HG03457 (cell line): Measurements from ENCODE around the gene PLCXD1.
"Not testable (repeated sequence)": the region's sequence is repeated elsewhere in the genome, so short reads cannot be mapped to it uniquely, and the experiment has no call there.

Source experiments
- ATAC-seq: cut with Tn5 transposase; IDR thresholded peaks from one replicate; pipeline ENCODE4 v1.9.1; 2021; ENCODE audit warnings: moderate number of reproducible peaks; ENCODE audit not compliant: unreplicated experiment

Gene PLCXD1

GRCh38 chrX:291411-291901 lies 10.3 kb downstream of the PLCXD1 start:
- no peak for ATAC-seq

DNA sequence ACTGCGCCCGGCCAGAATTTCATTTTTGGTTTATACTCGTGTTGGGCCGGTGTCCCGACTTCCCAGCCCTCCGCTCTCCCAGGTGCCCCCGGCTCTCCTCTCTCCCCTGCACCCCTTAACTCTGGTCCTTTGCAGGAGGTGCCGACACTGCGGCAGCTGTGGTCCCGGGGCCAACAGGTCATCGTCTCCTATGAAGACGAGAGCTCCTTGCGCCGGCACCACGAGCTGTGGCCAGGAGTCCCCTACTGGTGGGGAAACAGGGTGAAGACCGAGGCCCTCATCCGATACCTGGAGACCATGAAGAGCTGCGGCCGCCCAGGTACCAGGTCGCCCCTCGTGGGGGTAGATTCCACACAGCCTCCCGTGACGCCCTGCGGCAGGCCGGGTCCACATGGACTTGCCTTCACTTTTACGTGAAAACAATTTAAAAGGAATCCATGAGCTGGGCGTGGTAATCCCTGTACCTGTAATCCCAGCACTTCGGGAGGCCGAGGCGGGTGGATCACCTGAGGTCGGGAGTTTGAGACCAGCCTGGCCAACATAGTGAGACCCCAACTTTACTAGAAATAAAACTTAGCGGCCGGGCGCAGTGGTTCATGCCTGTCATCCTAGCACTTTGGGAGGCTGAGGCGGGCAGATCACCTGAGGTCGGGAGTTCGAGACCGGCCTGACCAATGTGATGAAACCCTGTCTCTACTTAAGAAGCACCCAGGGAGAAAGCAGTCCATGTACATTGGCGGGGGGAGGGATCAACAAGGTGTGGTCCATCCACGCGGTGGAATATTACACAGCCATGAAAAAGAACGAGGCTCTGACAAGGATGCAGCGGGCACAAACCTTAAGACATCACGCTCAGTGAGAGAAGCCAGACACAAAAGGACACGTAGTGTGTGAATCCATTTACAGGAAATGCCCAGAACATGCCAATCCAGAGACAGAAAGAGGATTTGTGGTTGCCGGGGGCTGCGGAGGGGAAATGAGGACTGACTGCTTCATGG lies 12.0 kb downstream of the PLCXD1 start:
- no peak for ATAC-seq

DNA sequence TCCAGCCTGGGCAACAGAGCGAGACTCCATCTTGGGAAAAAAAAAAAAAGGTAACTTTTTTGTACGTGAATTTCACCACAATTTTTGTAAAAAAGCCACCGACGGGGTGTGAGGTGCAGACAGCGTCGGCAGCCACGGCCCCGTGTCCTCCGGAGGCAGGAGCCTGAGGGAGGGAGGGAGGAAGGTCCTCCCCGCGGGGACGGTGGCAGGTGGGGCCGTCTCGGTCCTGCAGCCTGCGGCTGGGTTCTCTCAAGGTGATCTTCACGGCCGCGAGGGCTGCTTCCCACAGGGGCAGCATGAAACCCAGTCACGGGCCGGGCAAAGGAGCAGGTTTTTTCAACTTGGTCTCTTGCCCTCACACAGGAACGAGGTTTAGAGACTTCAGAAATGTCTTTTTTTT lies 14.0 kb downstream of the PLCXD1 start:
- no peak for ATAC-seq

DNA sequence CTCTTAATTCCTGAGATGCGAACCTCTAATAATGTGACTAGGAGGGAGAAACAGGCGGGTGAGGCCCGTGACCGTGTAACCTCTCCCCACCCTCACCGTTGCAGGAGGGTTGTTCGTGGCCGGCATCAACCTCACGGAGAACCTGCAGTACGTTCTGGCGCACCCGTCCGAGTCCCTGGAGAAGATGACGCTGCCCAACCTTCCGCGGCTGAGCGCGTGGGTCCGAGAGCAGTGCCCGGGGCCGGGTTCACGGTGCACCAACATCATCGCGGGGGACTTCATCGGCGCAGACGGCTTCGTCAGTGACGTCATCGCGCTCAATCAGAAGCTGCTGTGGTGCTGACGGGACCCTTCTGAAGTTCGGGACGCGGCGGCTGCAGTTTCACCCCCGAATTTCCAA lies 17.8 kb downstream of the PLCXD1 start:
- no peak for ATAC-seq

- no peak for ATAC-seq
Measured at GRCh38 chrX:300334-300733, 19.2 kb downstream of the PLCXD1 start.

GRCh38 chrX:302975-303374 lies 21.8 kb downstream of the PLCXD1 start:
- no peak for ATAC-seq

DNA sequence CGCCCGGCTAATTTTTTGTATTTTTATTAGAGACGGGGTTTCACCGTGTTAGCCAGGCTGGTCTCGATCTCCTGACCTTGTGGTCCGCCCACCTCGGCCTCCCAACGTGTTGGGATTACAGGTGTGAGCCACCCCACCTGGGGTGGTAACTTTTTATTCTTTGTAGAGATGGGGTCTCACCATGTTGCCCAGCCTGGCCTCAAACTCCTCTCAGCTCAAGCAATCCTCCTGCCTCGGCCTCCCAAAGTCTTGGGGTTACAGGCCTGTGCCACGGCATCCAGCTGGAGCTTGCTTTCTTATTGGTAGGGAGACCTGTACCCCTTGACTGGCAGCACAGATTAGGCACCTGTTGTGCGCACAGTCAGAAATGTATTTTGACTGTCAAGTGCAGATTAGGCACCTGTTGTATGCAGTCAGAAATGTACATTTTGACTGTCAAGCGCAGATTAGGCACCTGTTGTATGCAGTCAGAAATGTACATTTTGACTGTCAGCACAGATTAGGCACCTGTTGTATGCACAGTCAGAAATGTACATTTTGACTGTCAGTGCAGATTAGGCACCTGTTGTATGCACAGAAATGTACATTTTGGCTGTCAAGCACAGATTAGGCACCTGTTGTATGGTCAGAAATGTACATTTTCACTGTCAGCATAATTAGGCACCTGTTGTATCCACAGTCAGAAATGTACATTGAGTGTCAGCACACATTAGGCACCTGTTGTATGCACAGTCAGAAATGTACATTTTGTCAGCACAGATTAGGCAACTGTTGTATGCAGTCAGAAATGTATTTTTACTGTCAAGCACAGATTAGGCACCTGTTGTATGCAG lies 24.8 kb downstream of the PLCXD1 start:
- not testable (repeated sequence) for ATAC-seq

DNA sequence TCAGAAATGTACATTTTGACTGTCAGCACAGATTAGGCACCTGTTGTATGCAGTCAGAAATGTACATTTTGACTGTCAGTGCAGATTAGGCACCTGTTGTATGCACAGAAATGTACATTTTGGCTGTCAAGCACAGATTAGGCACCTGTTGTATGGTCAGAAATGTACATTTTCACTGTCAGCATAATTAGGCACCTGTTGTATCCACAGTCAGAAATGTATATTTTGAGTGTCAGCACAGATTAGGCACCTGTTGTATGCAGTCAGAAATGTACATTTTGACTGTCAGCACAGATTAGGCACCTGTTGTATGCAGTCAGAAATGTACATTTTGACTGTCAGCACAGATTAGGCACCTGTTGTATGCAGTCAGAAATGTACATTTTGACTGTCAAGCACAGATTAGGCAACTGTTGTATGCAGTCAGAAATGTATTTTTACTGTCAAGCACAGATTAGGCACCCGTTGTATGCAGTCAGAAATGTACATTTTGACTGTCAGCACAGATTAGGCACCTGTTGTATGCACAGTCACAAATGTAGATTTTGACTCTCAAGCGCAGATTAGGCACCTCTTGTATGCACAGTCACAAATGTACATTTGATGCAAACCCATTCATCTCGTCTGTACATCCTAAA lies 25.6 kb downstream of the PLCXD1 start:
- ATAC-seq = not testable (repeated sequence)

- ATAC-seq = no peak
Measured at GRCh38 chrX:307261-308111, 26.3 kb downstream of the PLCXD1 start.

- no peak for ATAC-seq
Measured at GRCh38 chrX:308821-309520, 27.8 kb downstream of the PLCXD1 start.

DNA sequence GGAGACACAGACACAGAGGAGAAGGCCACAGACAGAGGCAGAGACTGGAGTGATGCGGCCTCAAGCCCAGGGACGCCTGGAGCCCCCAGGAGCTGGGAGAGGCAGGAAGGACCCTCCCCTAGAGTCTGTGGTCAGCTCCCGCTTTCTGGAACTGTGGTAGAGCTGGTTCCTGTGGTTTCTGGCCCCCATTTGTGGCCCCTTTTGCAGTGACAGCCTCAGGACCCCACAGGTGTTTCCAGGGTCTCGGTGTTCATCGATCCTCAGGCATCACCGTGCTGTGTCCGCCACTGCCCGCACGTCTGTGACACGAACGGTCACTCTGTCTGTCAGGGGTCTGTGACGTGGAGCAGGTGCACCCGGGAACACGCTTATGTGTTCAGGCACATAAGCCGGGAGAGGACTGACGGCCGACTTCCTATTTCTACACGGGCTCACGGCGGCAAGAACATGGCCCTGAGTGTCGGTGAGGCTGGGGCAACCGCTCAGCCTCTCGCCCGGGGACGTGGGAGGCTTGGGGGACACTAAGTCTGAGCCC lies 29.5 kb downstream of the PLCXD1 start:
- no peak for ATAC-seq

GRCh38 chrX:311156-312129 lies 30.3 kb downstream of the PLCXD1 start:
- no peak for ATAC-seq

DNA sequence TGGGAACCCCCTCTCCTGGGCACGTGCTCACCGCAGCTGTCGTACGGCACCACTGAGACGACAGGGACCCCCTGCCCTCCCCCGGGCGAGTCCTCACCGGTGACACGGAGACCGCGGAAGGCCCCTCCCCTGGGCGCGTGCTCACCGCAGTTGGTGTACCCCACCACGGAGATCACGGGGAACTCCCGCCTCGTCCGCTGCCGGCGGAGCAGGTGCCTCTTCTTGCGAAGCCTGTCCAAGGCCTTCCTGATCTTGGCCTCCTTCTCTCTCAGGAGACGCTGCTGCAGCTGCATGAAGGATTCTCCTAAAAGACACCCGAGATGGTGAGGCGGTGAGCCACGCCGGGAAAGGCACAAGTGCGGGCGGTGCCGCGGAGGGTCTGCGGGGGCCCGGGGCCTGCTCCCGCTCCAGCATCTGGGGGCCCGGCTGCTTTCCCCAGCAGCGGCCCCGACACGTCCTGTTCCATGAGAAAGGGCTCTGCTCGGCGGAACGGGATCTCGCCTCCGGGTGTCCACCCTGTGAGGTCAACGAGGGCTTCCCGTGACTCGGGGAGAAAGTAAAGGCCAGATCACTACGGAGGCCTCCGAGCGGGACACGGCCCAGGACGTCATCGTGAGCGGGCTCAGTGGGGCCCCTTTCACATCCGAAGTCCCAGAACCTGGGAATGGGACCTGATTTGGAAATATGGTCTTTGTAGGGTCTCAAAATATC lies 31.6 kb downstream of the PLCXD1 start:
- ATAC-seq = no peak

- no peak for ATAC-seq
Measured at GRCh38 chrX:313546-313945, 32.4 kb downstream of the PLCXD1 start.

DNA sequence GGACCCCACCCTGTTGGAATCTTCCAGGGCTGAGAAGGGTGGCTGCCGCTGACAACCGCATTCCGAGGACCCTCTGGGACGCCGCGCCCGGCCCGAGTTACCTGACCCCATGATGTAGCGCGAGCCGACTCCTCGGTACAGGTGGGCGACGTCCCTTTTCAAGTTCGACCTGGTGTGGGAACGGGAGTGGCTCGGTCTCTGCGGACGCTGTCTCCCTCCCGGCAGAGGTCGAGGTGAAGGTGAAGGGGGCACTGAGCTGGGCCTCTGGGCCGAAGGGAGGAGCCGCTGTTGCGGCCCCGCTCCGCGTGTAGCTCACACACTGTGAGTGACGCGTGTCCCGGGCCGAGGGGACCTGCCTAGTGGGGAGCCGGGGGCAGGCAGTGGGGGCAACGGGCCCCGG lies 32.9 kb downstream of the PLCXD1 start:
- ATAC-seq = no peak

- ATAC-seq = no peak
Measured at GRCh38 chrX:314781-315595, 33.8 kb downstream of the PLCXD1 start.
